ENCODE results near the gene TUT7.
A peak's percentile ranks its signal among the peaks of the same experiment; 100 is the strongest.

Gene TUT7

GRCh38 chr9:86275962-86276361, 78.2 kb downstream of the TUT7 start:
- in situ Hi-C loops (cut with HindIII; ENCODE audit: low pct_ligation_motif_present, low pct_unique_long_range_greater_than_20kb, low sequenced_read_pairs), result no loop called here

GRCh38 chr9:86274821-86275643, 79.2 kb downstream of the TUT7 start:
- in situ Hi-C loops (cut with HindIII; ENCODE audit: low pct_ligation_motif_present, low pct_unique_long_range_greater_than_20kb, low sequenced_read_pairs), result no loop called here
- no peak for DNase-seq

More at GRCh38 chr9:86275962-86276361, 78.2 kb downstream of the TUT7 start:
- peak; percentile 5 for DNase-seq

- no peak for DNase-seq
- in situ Hi-C loops (cut with HindIII; ENCODE audit: low pct_ligation_motif_present, low pct_unique_long_range_greater_than_20kb, low sequenced_read_pairs), result no loop called here
These were observed 82.0 kb downstream of the TUT7 start for GRCh38 chr9:86272221-86272620.

- in situ Hi-C loops (cut with HindIII; ENCODE audit: low pct_ligation_motif_present, low pct_unique_long_range_greater_than_20kb, low sequenced_read_pairs), result no loop called here
These were observed 90.3 kb downstream of the TUT7 start for GRCh38 chr9:86263876-86264275.

GRCh38 chr9:86262492-86262891, 91.7 kb downstream of the TUT7 start:
- in situ Hi-C loops (cut with HindIII; ENCODE audit: low pct_ligation_motif_present, low pct_unique_long_range_greater_than_20kb, low sequenced_read_pairs), result no loop called here
- no peak for DNase-seq

More at GRCh38 chr9:86263876-86264275, 90.3 kb downstream of the TUT7 start:
- DNase-seq, result no peak

- in situ Hi-C loops (cut with HindIII; ENCODE audit: low pct_ligation_motif_present, low pct_unique_long_range_greater_than_20kb, low sequenced_read_pairs), result no loop called here
- no peak for DNase-seq
These were observed 94.7 kb downstream of the TUT7 start, which contains the start of gene C9orf153 for GRCh38 chr9:86259557-86259956. C9orf153 (minus strand) TSS chr9:86259657; CDS start chr9:86229603, 30,054 bp downstream.

GRCh38 chr9:86257391-86257790, 96.8 kb downstream of the TUT7 start:
- no peak for DNase-seq
- in situ Hi-C loops (cut with HindIII; ENCODE audit: low pct_ligation_motif_present, low pct_unique_long_range_greater_than_20kb, low sequenced_read_pairs), result no loop called here

- in situ Hi-C loops (cut with HindIII; ENCODE audit: low pct_ligation_motif_present, low pct_unique_long_range_greater_than_20kb, low sequenced_read_pairs), result no loop called here
- DNase-seq, result no peak
These were observed 97.6 kb downstream of the TUT7 start for GRCh38 chr9:86256653-86257052.

- in situ Hi-C loops (cut with HindIII; ENCODE audit: low pct_ligation_motif_present, low pct_unique_long_range_greater_than_20kb, low sequenced_read_pairs), result no loop called here
- no peak for DNase-seq
These were observed 100.6 kb downstream of the TUT7 start for GRCh38 chr9:86253577-86253976.

- in situ Hi-C loops (cut with HindIII; ENCODE audit: low pct_ligation_motif_present, low pct_unique_long_range_greater_than_20kb, low sequenced_read_pairs), result no loop called here
- no peak for DNase-seq
These were observed 101.3 kb downstream of the TUT7 start for GRCh38 chr9:86252870-86253269.

GRCh38 chr9:86250123-86250522, 104.1 kb downstream of the TUT7 start:
- in situ Hi-C loops (cut with HindIII; ENCODE audit: low pct_ligation_motif_present, low pct_unique_long_range_greater_than_20kb, low sequenced_read_pairs), result no loop called here
- DNase-seq, result no peak

GRCh38 chr9:86248746-86249145, 105.5 kb downstream of the TUT7 start:
- in situ Hi-C loops (cut with HindIII; ENCODE audit: low pct_ligation_motif_present, low pct_unique_long_range_greater_than_20kb, low sequenced_read_pairs), result no loop called here
- DNase-seq, result no peak

GRCh38 chr9:86246752-86247161, 107.5 kb downstream of the TUT7 start:
- in situ Hi-C loops (cut with HindIII; ENCODE audit: low pct_ligation_motif_present, low pct_unique_long_range_greater_than_20kb, low sequenced_read_pairs), result no loop called here
- DNase-seq, result no peak

- in situ Hi-C loops (cut with HindIII; ENCODE audit: low pct_ligation_motif_present, low pct_unique_long_range_greater_than_20kb, low sequenced_read_pairs), result no loop called here
- DNase-seq, result no peak
These were observed 112.1 kb downstream of the TUT7 start for GRCh38 chr9:86242071-86242470.

- DNase-seq, result no peak
- in situ Hi-C loops (cut with HindIII; ENCODE audit: low pct_ligation_motif_present, low pct_unique_long_range_greater_than_20kb, low sequenced_read_pairs), result no loop called here
These were observed 113.0 kb downstream of the TUT7 start for GRCh38 chr9:86241216-86241615.

- peak; percentile 35 for DNase-seq
- in situ Hi-C loops (cut with HindIII; ENCODE audit: low pct_ligation_motif_present, low pct_unique_long_range_greater_than_20kb, low sequenced_read_pairs), result no loop called here
These were observed 115.1 kb downstream of the TUT7 start for GRCh38 chr9:86238861-86239770.

All from ACHN (cell line).